PC-3 (cell line): ENCODE results near the gene SOX18. TPM values are rescaled to one million over a fixed set of nuclear protein-coding genes. Genes with fewer than 3 reads are reported as not detected.

Experiments used
- ATAC-seq: fragments of 200-7000 bp; cut with Tn5 transposase; 2 replicates; pipeline ENCODE4 v1.9.1; 2020; ENCODE audit warnings: mild to moderate bottlenecking, moderate library complexity
- BruUV-seq: library from RNA; stranded (reverse); fragments of 400-500 nt; replicated peaks from 2 replicates; lab custom pipeline; 2021; lab: Mats Ljungman, UMichigan
- CTCF ChIA-PET: fragments of 300-600 bp; sonication (Branson Sonifier 250); formaldehyde crosslinking; loops from one replicate; lab custom pipeline; 2022; ENCODE audit warnings: antibody characterized with exemption; lab: Charles Lee
- POLR2A ChIA-PET: fragments of 300-600 bp; sonication (Branson Sonifier 250); formaldehyde crosslinking; loops from one replicate; lab custom pipeline; 2022; ENCODE audit warnings: antibody characterized with exemption; ENCODE audit not compliant: unreplicated experiment; lab: Charles Lee
- DNase-seq: peaks from one replicate; pipeline ENCODE4 v3.0.0-alpha.2; 2015
- H2AFZ ChIP-seq: fragments of 300-600 bp; sonication (generic); 2 replicates; pipeline ENCODE4 v1.6.0; 2016; ENCODE audit warnings: antibody characterized with exemption, low read length
- H3F3A ChIP-seq: fragments of 300-600 bp; sonication (generic); one replicate; pipeline ENCODE4 v1.6.0; 2017; ENCODE audit warnings: antibody characterized with exemption, low read length, control low read depth, mild to moderate bottlenecking; ENCODE audit not compliant: unreplicated experiment
- H3K27ac ChIP-seq: fragments of 300-600 bp; sonication (generic); 2 replicates; pipeline ENCODE4 v1.5.1; 2016; ENCODE audit warnings: mild to moderate bottlenecking, low read length
- H3K27me3 ChIP-seq: fragments of 300-600 bp; sonication (generic); 2 replicates; pipeline ENCODE4 v1.6.1; 2016; ENCODE audit warnings: low read length, mixed read lengths
- H3K36me3 ChIP-seq: fragments of 300-600 bp; sonication (generic); 2 replicates; pipeline ENCODE4 v1.6.1; 2016; ENCODE audit warnings: low read depth, mixed run types, low read length, mixed read lengths
- H3K4me1 ChIP-seq: fragments of 300-600 bp; sonication (generic); 2 replicates; pipeline ENCODE4 v1.5.1; 2016; ENCODE audit warnings: low read length; ENCODE audit not compliant: insufficient read depth
- H3K4me2 ChIP-seq: fragments of 300-600 bp; sonication (generic); 2 replicates; pipeline ENCODE4 v1.6.0; 2016; ENCODE audit warnings: low read length
- H3K4me3 ChIP-seq: fragments of 300-600 bp; sonication (generic); 2 replicates; pipeline ENCODE4 v1.5.1; 2016; ENCODE audit warnings: mild to moderate bottlenecking, low read length, mixed read lengths
- H3K79me2 ChIP-seq: fragments of 300-600 bp; sonication (generic); 2 replicates; pipeline ENCODE4 v1.6.1; 2017; ENCODE audit warnings: low read length, mixed read lengths
- H3K9ac ChIP-seq: fragments of 300-600 bp; sonication (generic); 2 replicates; pipeline ENCODE4 v1.6.0; 2016; ENCODE audit warnings: mild to moderate bottlenecking, low read length
- H3K9me2 ChIP-seq: fragments of 300-600 bp; sonication (generic); replicated peaks from 2 replicates; pipeline ENCODE4 v1.6.1; 2016; ENCODE audit warnings: mixed run types, low read length, mixed read lengths
- H3K9me3 ChIP-seq: fragments of 300-600 bp; sonication (generic); 2 replicates; pipeline ENCODE4 v1.6.1; 2016; ENCODE audit warnings: low read length, mixed read lengths
- H4K20me1 ChIP-seq: fragments of 300-600 bp; sonication (generic); 2 replicates; pipeline ENCODE4 v1.6.1; 2016; ENCODE audit warnings: low read length, mixed read lengths
- CTCF ChIP-seq: fragments of 300-600 bp; sonication (generic); conservative IDR thresholded peaks from 2 replicates; pipeline ENCODE4 v1.5.1; 2017; ENCODE audit warnings: antibody characterized with exemption, low read depth, mild to moderate bottlenecking, low read length
- EZH2 ChIP-seq: fragments of 300-600 bp; sonication (generic); IDR thresholded peaks from one replicate; pipeline ENCODE4 v1.6.1; 2017; ENCODE audit warnings: antibody characterized with exemption, mild to moderate bottlenecking, low read length; ENCODE audit not compliant: unreplicated experiment
- EZH2phosphoT487 ChIP-seq: fragments of 300-600 bp; sonication (generic); IDR thresholded peaks from 2 replicates; pipeline ENCODE4 v1.6.1; 2018; ENCODE audit warnings: mild to moderate bottlenecking, antibody characterized with exemption, low read length, borderline replicate concordance
- intact Hi-C: fragments of 100-400 bp; cut with micrococcal nuclease; formaldehyde crosslinking; loops from 2 replicates; pipeline ENCODE4 v1.9.0; 2023
- total RNA-seq: library from RNA; depleted of rRNA; stranded (reverse); fragments of >200 nt; gene quantifications from 2 replicates; pipeline ENCODE4 v1.2.3, GENCODE V29; 2014

SOX18 gene
- total RNA-seq, 1 experiment from 2014 or later: 1.5 TPM

GRCh38 chr20:64047968-64048401, 1.5 kb downstream of the SOX18 start:
- Histone ChIP-seq H3K27ac (no peak overlapping the region), H3K9me3 (no peaks in the 10 kb centered on the region), H2AFZ (no peak overlapping the region), H3K4me2 (no peak overlapping the region), H3F3A (peaks cover 5% of the 10 kb centered on the region), H3K4me3 (no peak overlapping the region), H3K4me1 (peaks cover 20% of the 10 kb centered on the region), H3K27me3 (no peaks in the 10 kb centered on the region), H3K36me3 (no peaks in the 10 kb centered on the region), H3K9me2 (no peaks in the 10 kb centered on the region), H4K20me1 (no peaks in the 10 kb centered on the region), H3K9ac (no peak overlapping the region), H3K79me2 (no peaks in the 10 kb centered on the region)
- BruUV-seq: no TSS peak
- CTCF ChIA-PET: no interaction called here
- DNase-seq (no peak), ATAC-seq (no peak)
- TF ChIP-seq EZH2 (no peak), CTCF (no peak), EZH2phosphoT487 (no peak)
- intact Hi-C loops: no loop called here
- POLR2A ChIA-PET: no interaction called here

GRCh38 chr20:64047046-64047389, 2.4 kb downstream of the SOX18 start:
- TF ChIP-seq EZH2phosphoT487: no peak
- no peak for TF ChIP-seq CTCF
- TF ChIP-seq EZH2: no peak
- ChIA-PET CTCF (no interaction called here), POLR2A (no interaction called here)
- no peak for ATAC-seq
- no TSS peak for BruUV-seq
- no peaks in the 10 kb centered on the region for H3K79me2 ChIP-seq
- intact Hi-C loops: no loop called here
- no peak overlapping the region for H3K4me2 ChIP-seq
- H3K4me3 ChIP-seq: no peak overlapping the region
- DNase-seq: no peak
- peaks cover 5% of the 10 kb centered on the region for H3F3A ChIP-seq
- no peaks in the 10 kb centered on the region for H3K9me2 ChIP-seq
- no peaks in the 10 kb centered on the region for H4K20me1 ChIP-seq
- no peaks in the 10 kb centered on the region for H3K9me3 ChIP-seq
- H3K27me3 ChIP-seq: no peaks in the 10 kb centered on the region
- H3K4me1 ChIP-seq: peaks cover 24% of the 10 kb centered on the region
- H2AFZ ChIP-seq: no peak overlapping the region
- H3K27ac ChIP-seq: no peak overlapping the region
- no peaks in the 10 kb centered on the region for H3K36me3 ChIP-seq
- no peak overlapping the region for H3K9ac ChIP-seq

GRCh38 chr20:64045346-64046011, 4.0 kb downstream of the SOX18 start:
- intact Hi-C loops: no loop called here
- no TSS peak for BruUV-seq
- TF ChIP-seq EZH2phosphoT487 (no peak), EZH2 (no peak), CTCF (no peak)
- no peak overlapping the region for H3K4me3 ChIP-seq
- H3K9ac ChIP-seq: no peak overlapping the region
- no peaks in the 10 kb centered on the region for H3K36me3 ChIP-seq
- ATAC-seq (peak; percentile 20), DNase-seq (peak; percentile 24)
- H3K27ac ChIP-seq: peak overlapping the region; percentile 2; the same call in 1 of the 2 replicates
- no peak overlapping the region for H2AFZ ChIP-seq
- H3F3A ChIP-seq: peaks cover 5% of the 10 kb centered on the region
- no peaks in the 10 kb centered on the region for H3K79me2 ChIP-seq
- H3K4me2 ChIP-seq: peak overlapping the region; percentile 35; the same call in 1 of the 2 replicates
- no peaks in the 10 kb centered on the region for H3K9me2 ChIP-seq
- CTCF ChIA-PET: no interaction called here
- no peaks in the 10 kb centered on the region for H4K20me1 ChIP-seq
- no peaks in the 10 kb centered on the region for H3K27me3 ChIP-seq
- POLR2A ChIA-PET: no interaction called here
- H3K4me1 ChIP-seq: peaks cover 28% of the 10 kb centered on the region
- H3K9me3 ChIP-seq: no peaks in the 10 kb centered on the region
